K562 (cell line): ENCODE results near the gene NOL11. TPM values are rescaled to one million over a fixed set of nuclear protein-coding genes. Genes with fewer than 3 reads are reported as not detected.

Experiments
- ATAC-seq: fragments of 200-7000 bp; cut with Tn5 transposase; 3 replicates; pipeline ENCODE4 v1.9.1; 2020; ENCODE audit warnings: moderate library complexity
- BruUV-seq: library from RNA; stranded (reverse); fragments of 400-500 nt; replicated peaks from 2 replicates; lab custom pipeline; 2021; lab: Mats Ljungman, UMichigan
- CTCF ChIA-PET: fragments of 300-600 bp; formaldehyde crosslinking; extraction: SDS; loops from one replicate; lab custom pipeline; 2021; ENCODE audit warnings: low intra/inter-chr PET ratio; lab: Yijun Ruan, JAX
- POLR2A ChIA-PET: fragments of 300-600, 350-650 bp; sonication (Branson Sonifier 250); formaldehyde crosslinking; extraction: SDS; loops from one replicate; lab custom pipeline; 2021; ENCODE audit warnings: antibody characterized with exemption, inconsistent platforms; lab: Yijun Ruan, JAX
- DNase-seq, 4 experiments: peaks; one replicate each; pipeline versions ENCODE4 v3.0.0 to v3.0.0-alpha.2; 2011 to 2018; ENCODE audit warnings: low spot score in 3 of 4, mixed read lengths in 3 of 4; ENCODE audit errors: extremely low read depth in 1 of 4
- FAIRE-seq: peaks from 2 replicates; lab custom pipeline; 2011; peaks lifted over from hg19 to GRCh38; lab: Jason Lieb, UNC
- H2AFZ ChIP-seq: 2 replicates; pipeline ENCODE4 v1.6.0; 2011; ENCODE audit warnings: low read depth, low read length, control low read depth, inconsistent platforms
- H3K27ac ChIP-seq: fragments of 200-600 bp; 3 replicates; pipeline ENCODE4 v1.8.0; 2011; ENCODE audit warnings: low read depth, mild to moderate bottlenecking, control low read depth, inconsistent platforms, low read length, moderate library complexity, mixed read lengths; ENCODE audit errors: extremely low read depth
- H3K27me3 ChIP-seq, 2 experiments: fragments of 300-600 bp in 1 of 2; 2 replicates in 1 of 2; 3 replicates in 1 of 2; pipeline versions ENCODE4 v1.6.0 to v1.8.0; 2011; ENCODE audit warnings: inconsistent platforms in 2 of 2, low read length in 2 of 2, mild to moderate bottlenecking in 1 of 2, mixed read lengths in 1 of 2, moderate library complexity in 1 of 2; ENCODE audit not compliant: control insufficient read depth in 2 of 2, insufficient read depth in 2 of 2
- H3K36me3 ChIP-seq: fragments of 300-600 bp; 3 replicates; pipeline ENCODE4 v1.8.0; 2011; ENCODE audit warnings: mild to moderate bottlenecking, low read length, inconsistent platforms; ENCODE audit not compliant: control insufficient read depth, insufficient read depth
- H3K4me1 ChIP-seq, 2 experiments: fragments of 200-600 bp in 1 of 2; replicated peaks in 1 of 2; 2 replicates in 1 of 2; 3 replicates in 1 of 2; pipeline versions ENCODE4 v1.5.1 to v1.8.0; 2011; ENCODE audit warnings: inconsistent platforms in 2 of 2, low read length in 2 of 2, mild to moderate bottlenecking in 1 of 2, mixed read lengths in 1 of 2, moderate library complexity in 1 of 2; ENCODE audit not compliant: control insufficient read depth in 2 of 2, insufficient read depth in 2 of 2
- H3K4me2 ChIP-seq: 2 replicates; pipeline ENCODE4 v1.6.1; 2011; ENCODE audit warnings: low read length, control low read depth, inconsistent platforms, mixed read lengths; ENCODE audit not compliant: insufficient read depth
- H3K4me3 ChIP-seq: fragments of 200-600 bp; sonication (generic), shearing (Covaris generic); 2 replicates; pipeline ENCODE4 v1.5.1; 2016; ENCODE audit warnings: control low read depth, inconsistent platforms
- H3K79me2 ChIP-seq: fragments of 200-600 bp; 3 replicates; pipeline ENCODE4 v1.8.0; 2011; ENCODE audit warnings: low read length, inconsistent platforms; ENCODE audit not compliant: control insufficient read depth, insufficient read depth
- H3K9ac ChIP-seq, 2 experiments: 2 replicates each; pipeline versions ENCODE4 v1.6.0 to v1.6.1; 2011; ENCODE audit warnings: low read depth in 2 of 2, low read length in 2 of 2, control low read depth in 1 of 2, inconsistent platforms in 1 of 2, mild to moderate bottlenecking in 1 of 2, mixed read lengths in 1 of 2; ENCODE audit not compliant: insufficient read depth in 1 of 2
- H3K9me1 ChIP-seq: one replicate; pipeline ENCODE4 v1.6.0; 2011; ENCODE audit warnings: inconsistent platforms, mild to moderate bottlenecking, low read length, moderate library complexity; ENCODE audit not compliant: control insufficient read depth, insufficient read depth
- H3K9me3 ChIP-seq: replicated peaks from 2 replicates; pipeline ENCODE4 v1.5.1; 2011; ENCODE audit warnings: low read depth, low read length, inconsistent platforms; ENCODE audit not compliant: control insufficient read depth, insufficient read depth
- H4K20me1 ChIP-seq: replicated peaks from 2 replicates; pipeline ENCODE4 v1.6.1; 2011; ENCODE audit warnings: low read length, inconsistent platforms, mixed read lengths; ENCODE audit not compliant: control insufficient read depth, insufficient read depth
- CGGBP1 ChIP-seq: fragments of 250-450 bp; sonication (Bioruptor Pico); IDR thresholded peaks from 2 replicates; pipeline ENCODE4 v1.9.0; 2021; ENCODE audit warnings: mild to moderate bottlenecking
- CHD1 ChIP-seq: fragments of 200-600 bp; sonication (generic); IDR thresholded peaks from one replicate; pipeline ENCODE4 v1.6.1; 2012; ENCODE audit warnings: mild to moderate bottlenecking, moderate library complexity, low read length, inconsistent platforms
- DPF2 ChIP-seq: fragments of 450-650 bp; IDR thresholded peaks from 2 replicates; pipeline ENCODE4 v1.6.1; 2016
- MEF2D ChIP-seq: conservative IDR thresholded peaks from 2 replicates; pipeline ENCODE4 v1.6.1; 2016; ENCODE audit warnings: low read depth, missing genetic modification characterization, missing compliant biosample characterization
- PCBP2 ChIP-seq: fragments of 200-400 bp; formaldehyde crosslinking; IDR thresholded peaks from 2 replicates; pipeline ENCODE4 v1.6.1; 2018; ENCODE audit warnings: low read length, low read depth, mild to moderate bottlenecking, moderate library complexity; ENCODE audit not compliant: poor library complexity, severe bottlenecking
- TCF7 ChIP-seq: sonication (generic); IDR thresholded peaks from 2 replicates; pipeline ENCODE4 v1.6.1; 2016; ENCODE audit warnings: antibody characterized with exemption, borderline replicate concordance
- TEAD2 ChIP-seq: fragments of 450-650 bp; IDR thresholded peaks from 2 replicates; pipeline ENCODE4 v1.6.1; 2016; ENCODE audit warnings: missing genetic modification characterization, control low read depth, missing compliant biosample characterization
- TGIF2 ChIP-seq: sonication (generic); formaldehyde crosslinking; IDR thresholded peaks from 2 replicates; pipeline ENCODE4 v1.8.1; 2022; ENCODE audit warnings: mild to moderate bottlenecking, missing genetic modification reagents, moderate library complexity
- TSHZ1 ChIP-seq: fragments of 250-450 bp; sonication (Bioruptor Pico); IDR thresholded peaks from 2 replicates; pipeline ENCODE4 v1.4.0; 2020; ENCODE audit warnings: mild to moderate bottlenecking, moderate library complexity
- U2AF1 ChIP-seq: fragments of 200-400 bp; formaldehyde crosslinking; optimal IDR thresholded peaks from 2 replicates; pipeline ENCODE3; 2017; ENCODE audit warnings: mild to moderate bottlenecking, low read depth, low read length, moderate library complexity
- U2AF2 ChIP-seq: fragments of 200-400 bp; formaldehyde crosslinking; optimal IDR thresholded peaks from 2 replicates; pipeline ENCODE3; 2017; ENCODE audit warnings: low read depth, mild to moderate bottlenecking, low read length
- ZNF274 ChIP-seq: IDR thresholded peaks from 2 replicates; pipeline ENCODE4 v1.6.1; 2011; ENCODE audit warnings: low read depth, mild to moderate bottlenecking, low read length, moderate library complexity, borderline replicate concordance
- ZNF644 ChIP-seq: fragments of 200-800 bp; sonication (Bioruptor generic); IDR thresholded peaks from 2 replicates; pipeline ENCODE4 v1.6.1; 2016; ENCODE audit warnings: low read depth, missing genetic modification characterization, missing compliant biosample characterization
- ZZZ3 ChIP-seq: fragments of 450-650 bp; IDR thresholded peaks from 2 replicates; pipeline ENCODE4 v1.6.1; 2016; ENCODE audit warnings: antibody characterized with exemption, mild to moderate bottlenecking, moderate library complexity
- WGBS: fragments of 100-300 bp; shearing (Covaris generic); methylation state at CpG from one replicate; pipeline ENCODE4 v1.1.6; 2016; ENCODE audit warnings: low coverage, mixed read lengths; ENCODE audit not compliant: insufficient coverage; ENCODE audit errors: missing lambda C conversion rate; 5-methylcytosine and 5-hydroxymethylcytosine counted together
- in situ Hi-C: fragments of 300-500 bp; cut with MboI; formaldehyde crosslinking; loops from 4 replicates; pipeline ENCODE4 v1.15.0; 2018; ENCODE audit warnings: inconsistent platforms, mixed read lengths
- intact Hi-C: fragments of 100-400 bp; cut with micrococcal nuclease; formaldehyde crosslinking; loops from 2 replicates; pipeline ENCODE4 v1.14.2; 2022
- polyA plus RNA-seq, 8 experiments: library from polyadenylated mRNA; depleted of rRNA in 4 of 8; stranded (reverse) in 5 of 8; unstranded in 3 of 8; fragments of >200 nt; fragmentation: Nextera tagmentation in 2 of 8; fragmentation: Illumina TruSeq in 1 of 8; extraction: Ambion mirVana in 2 of 8; extraction: Trizol in 1 of 8; gene quantifications; 2 replicates each; pipeline versions ENCODE4 v1.2.1 to v1.2.3, GENCODE V29; 2011 to 2014; ENCODE audit warnings: inconsistent platforms in 1 of 8, missing spikeins in 1 of 8
- total RNA-seq, 7 experiments: library from RNA; depleted of rRNA in 6 of 7; stranded (reverse); fragments of >200 nt in 6 of 7; fragmentation: Illumina TruSeq in 2 of 7; extraction: Trizol in 2 of 7; gene quantifications; 2 replicates each; pipeline versions ENCODE4 v1.2.1 to v1.2.3, GENCODE V29; 2011 to 2021; ENCODE audit warnings: low replicate concordance in 1 of 7
- TF ChIP-seq, protein P1 (sequence below), 3 experiments: fragments of 200-800 bp in 1 of 3; sonication (Bioruptor generic) in 1 of 3; sonication (generic) in 1 of 3; formaldehyde crosslinking in 1 of 3; IDR thresholded peaks; 2 replicates each; pipeline versions ENCODE4 v1.6.1 to v1.8.0; 2016 to 2022; ENCODE audit warnings: mild to moderate bottlenecking in 2 of 3, missing compliant biosample characterization in 2 of 3, missing genetic modification characterization in 2 of 3, missing genetic modification reagents in 1 of 3
- TF ChIP-seq, protein P2 (sequence below): fragments of 450-650 bp; formaldehyde crosslinking; conservative IDR thresholded peaks from 2 replicates; pipeline ENCODE4 v1.4.0; 2022; ENCODE audit warnings: mild to moderate bottlenecking, missing genetic modification characterization

NOL11 gene
- total and polyA plus RNA-seq, 9 of the 15 experiments (the other 6 are each of a cell fraction or from before 2014, with no cell fraction given): 61.1 to 175 (median 121) TPM

DNA sequence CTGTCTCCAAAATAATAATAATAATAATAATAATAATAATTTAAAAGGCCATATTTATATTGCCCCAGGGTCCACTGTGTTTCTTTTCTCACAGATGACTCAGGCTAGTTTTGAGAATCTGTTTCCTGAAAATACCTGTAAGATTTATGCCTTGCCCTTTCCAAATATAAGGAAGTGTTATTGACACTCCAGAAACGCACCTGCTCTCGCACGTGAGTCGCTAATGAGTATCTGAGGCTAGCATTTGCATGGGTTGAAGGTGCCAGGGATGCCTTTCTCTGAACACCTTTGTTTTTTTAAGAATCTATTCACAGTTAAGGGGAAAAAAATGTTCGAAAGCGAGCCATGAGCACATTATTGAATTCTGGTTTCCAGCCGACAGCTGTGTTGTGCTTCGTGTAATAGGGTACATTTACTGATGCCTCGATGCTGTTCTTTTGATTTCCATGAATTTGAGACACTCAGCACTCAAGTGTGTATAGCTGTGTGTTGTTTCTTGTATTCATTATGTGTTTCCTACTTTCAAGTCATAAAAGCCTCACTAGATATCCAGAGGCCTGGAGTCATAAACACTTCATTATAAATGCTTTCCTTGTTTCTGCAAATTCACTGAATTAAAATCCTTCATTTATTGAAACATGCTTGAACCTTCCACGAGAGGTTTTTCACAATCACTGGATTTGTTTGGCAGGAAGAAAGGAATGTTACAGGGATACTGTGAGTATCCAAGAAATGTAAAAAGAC, 45.0 kb upstream of the NOL11 start:
- no peaks in the 10 kb centered on the region for H3K9me1 ChIP-seq
- H3K4me3 ChIP-seq: no peak overlapping the region
- no peak overlapping the region for H3K4me2 ChIP-seq
- H3K9me3 ChIP-seq: no peaks in the 10 kb centered on the region
- H3K27ac ChIP-seq: no peak overlapping the region
- ATAC-seq (no peak), DNase-seq (no peak), FAIRE-seq (no peak)
- H3K9ac ChIP-seq: no peak overlapping the region
- H4K20me1 ChIP-seq: 0 out of 2 replicates have a peak, but pooled peaks cover 5% of the 10 kb centered on the region
- in situ Hi-C loops (no loop called here), intact Hi-C loops (no loop called here)
- peaks cover 0 to 4% of the 10 kb centered on the region in 2 experiments; a peak in 1 of 5 replicates for H3K4me1 ChIP-seq
- H2AFZ ChIP-seq: no peak overlapping the region
- no peaks in the 10 kb centered on the region for H3K79me2 ChIP-seq
- BruUV-seq: no TSS peak
- peaks cover 26 to 27% of the 10 kb centered on the region in 2 experiments; a peak in 3 of 5 replicates for H3K27me3 ChIP-seq
- CTCF ChIA-PET: no interaction called here
- POLR2A ChIA-PET: no interaction called here
- no peaks in the 10 kb centered on the region for H3K36me3 ChIP-seq
- WGBS: 0% methylated on average over 10 of the region's 10 CpGs
- TF ChIP-seq TEAD2 (no peak), DPF2 (no peak), TSHZ1 (CRISPR knock-in tag) (no peak), TCF7 (no peak), ZZZ3 (no peak), ZNF644 (tag) (no peak), CHD1 (no peak), TGIF2 (CRISPR knock-in tag) (no peak), MEF2D (no peak), PCBP2 (no peak), U2AF1 (no peak), U2AF2 (no peak), CGGBP1 (CRISPR knock-in tag) (no peak), ZNF274 (no peak)
- TF ChIP-seq, protein P1, sequence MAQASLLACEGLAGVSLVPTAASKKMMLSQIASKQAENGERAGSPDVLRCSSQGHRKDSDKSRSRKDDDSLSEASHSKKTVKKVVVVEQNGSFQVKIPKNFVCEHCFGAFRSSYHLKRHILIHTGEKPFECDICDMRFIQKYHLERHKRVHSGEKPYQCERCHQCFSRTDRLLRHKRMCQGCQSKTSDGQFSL (CRISPR knock-in tag; IDR thresholded peaks at IDR 0.05): no peak
- TF ChIP-seq, protein P1 (tag; IDR thresholded peaks at IDR 0.05): no peak
- TF ChIP-seq, protein P2, sequence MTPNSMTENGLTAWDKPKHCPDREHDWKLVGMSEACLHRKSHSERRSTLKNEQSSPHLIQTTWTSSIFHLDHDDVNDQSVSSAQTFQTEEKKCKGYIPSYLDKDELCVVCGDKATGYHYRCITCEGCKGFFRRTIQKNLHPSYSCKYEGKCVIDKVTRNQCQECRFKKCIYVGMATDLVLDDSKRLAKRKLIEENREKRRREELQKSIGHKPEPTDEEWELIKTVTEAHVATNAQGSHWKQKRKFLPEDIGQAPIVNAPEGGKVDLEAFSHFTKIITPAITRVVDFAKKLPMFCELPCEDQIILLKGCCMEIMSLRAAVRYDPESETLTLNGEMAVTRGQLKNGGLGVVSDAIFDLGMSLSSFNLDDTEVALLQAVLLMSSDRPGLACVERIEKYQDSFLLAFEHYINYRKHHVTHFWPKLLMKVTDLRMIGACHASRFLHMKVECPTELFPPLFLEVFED (CRISPR knock-in tag): no peak
